Activated CD8-positive, alpha-beta memory T cell treated with anti-CD3 and anti-CD28 coated beads for 48 hours (primary cell): ENCODE measurements around the gene TMCC3.
"Not testable (repeated sequence)": the region's sequence is repeated elsewhere in the genome, so short reads cannot be mapped to it uniquely, and the experiment has no call there.

ENCODE experiments used
- DNase-seq, 3 experiments: peaks; one replicate each; pipeline ENCODE4 v3.0.0-alpha.2; 2020; ENCODE audit warnings: low read depth in 2 of 3, low spot score in 2 of 3

The TMCC3 gene

DNA sequence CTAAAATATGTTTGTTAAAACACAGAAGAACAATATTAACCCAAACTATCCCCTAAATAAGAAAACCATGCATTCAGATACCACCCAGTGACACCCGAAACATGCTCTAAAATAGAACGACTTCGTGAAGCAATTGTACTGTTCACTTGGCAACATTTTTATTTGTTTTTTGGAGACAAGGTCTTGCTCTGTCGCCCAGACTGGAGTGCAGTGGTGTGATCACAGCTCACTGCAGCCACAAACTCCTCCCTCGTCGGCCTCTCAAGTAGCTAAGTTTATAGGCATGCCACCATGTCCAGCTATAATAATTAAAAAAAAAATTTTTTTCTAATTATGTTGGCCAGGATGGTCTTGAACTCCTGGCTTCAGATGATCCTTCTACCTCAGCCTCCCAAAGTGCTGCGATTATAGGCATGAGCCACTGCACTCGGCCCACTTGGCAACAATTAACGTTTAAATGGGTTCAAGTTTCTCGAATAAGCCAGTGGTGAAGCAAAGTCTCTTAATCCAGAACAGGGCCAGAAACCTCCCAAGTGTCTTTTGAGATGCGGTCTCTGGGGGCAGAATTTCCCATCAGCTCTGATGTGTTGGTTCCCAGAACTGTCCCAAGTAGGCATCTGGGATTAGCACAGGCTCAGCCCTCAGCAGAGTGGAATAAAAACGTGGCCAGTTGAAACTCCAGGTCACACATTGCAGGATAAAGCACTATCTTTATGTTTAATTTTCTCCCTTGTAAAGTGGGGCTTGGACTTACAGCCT is 74.5 kb downstream of the TMCC3 start:
- no peak for DNase-seq

DNA sequence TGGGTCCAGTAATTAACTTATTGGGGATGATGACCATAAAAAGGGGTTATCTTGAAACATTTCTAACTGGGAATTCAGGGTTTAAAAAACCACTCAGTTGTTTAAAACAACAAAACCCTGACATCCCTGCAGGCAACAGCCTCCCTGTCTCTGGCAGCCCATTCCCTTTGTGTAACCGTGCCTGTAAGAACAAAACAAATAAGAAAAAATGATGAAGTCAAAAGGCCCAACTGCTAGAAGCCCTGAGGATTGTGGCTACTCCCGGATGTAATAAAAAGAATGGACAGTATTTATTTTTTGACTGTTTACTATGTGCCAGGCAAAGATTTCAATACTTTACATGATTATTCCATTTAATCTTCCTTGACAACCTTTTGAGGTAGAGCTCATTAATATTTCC is 75.3 kb downstream of the TMCC3 start:
- DNase-seq: no peak

DNA sequence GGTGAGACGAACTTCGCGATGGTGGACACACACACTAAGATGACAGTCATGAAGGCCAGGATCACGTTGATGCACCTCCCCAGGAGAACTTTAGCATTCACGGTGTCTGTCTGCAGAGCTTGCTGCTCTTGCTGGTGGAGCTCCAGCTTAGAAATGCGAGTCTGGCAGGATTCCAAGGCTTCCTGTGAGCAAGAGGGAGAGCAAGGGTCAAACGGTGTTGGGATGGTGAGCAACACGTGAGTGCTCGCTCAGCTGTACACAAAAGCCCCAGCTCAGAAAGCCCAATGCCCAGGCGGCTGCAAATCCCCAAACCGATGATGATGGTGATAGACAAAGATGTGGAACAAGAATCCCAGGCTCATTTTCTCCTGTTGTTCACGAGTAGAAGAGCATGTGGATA is 78.8 kb downstream of the TMCC3 start:
- no peak for DNase-seq

DNA sequence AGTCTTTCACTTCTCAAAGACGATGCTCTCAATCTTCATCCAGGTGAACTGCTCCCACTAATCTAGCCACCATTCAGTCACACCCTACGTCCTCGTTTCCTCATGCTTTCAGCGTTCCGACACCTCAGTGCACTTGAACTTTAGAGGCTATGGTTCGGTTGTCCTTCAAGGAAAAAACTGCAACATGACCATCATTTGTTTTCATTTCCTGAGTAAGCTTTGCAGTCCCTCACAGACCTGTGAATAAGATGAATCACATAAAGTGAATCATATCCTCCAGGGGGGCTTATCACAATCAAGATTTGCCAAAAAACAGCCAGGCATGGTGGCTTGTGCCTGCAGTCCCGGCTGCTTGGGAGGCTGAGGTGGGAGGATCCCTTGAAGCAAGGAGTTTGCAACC is 80.2 kb downstream of the TMCC3 start:
- no peak for DNase-seq

DNA sequence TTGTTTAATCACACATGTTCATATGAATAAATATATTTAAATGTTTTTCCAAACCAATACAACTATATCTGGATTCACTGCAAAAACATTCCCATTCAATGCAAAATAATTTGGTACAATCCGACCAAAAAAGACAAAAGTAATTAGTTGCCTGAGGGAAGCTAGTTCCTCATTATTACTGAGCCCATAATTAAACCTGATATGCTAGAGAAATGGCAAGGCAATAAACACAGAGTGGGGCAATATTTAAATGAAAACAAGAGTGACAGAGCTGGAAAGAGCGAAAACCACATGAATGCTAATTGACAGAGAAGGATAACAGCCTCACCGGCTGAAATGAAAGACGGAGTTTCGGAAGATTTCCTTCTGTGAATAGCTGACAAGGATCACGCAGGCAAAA is 82.6 kb downstream of the TMCC3 start:
- no peak for DNase-seq

DNA sequence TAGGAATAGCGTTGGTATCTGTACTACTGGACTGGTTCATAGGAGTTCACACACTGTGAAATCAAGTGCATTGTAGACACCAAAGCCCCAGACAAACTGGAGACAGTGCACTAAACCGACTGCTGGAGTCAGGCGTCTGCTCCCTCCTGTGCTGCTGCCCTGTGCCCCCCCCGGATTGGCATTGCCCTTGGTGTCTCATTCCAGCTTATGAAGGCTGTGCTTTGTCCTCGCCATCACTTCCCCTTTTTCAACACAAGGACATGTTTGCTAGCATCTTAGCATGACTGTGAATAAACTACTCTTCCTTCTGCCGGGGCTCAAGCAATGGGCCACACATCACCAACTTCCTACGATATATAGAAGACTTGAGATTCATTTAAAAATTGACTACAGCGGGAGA is 84.0 kb downstream of the TMCC3 start:
- no peak for DNase-seq

DNA sequence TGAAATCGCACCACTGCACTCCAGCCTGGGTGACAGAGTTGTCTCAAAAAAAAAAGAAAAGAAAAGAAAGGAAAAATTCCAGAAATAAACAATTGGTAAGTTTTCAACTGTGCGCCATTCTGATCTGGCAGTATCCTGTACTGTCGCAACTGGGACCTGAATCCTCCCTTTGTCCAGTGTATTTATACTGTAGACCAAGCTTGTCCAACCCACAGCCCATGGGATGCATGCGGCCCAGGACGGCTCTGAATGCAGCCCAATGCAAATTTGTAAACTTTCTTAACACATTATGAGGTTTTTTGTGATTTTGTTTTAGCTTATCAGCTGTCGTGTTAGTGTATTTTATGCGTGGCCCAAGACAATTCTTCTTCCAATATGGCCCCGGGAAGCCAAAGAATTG is 84.7 kb downstream of the TMCC3 start:
- DNase-seq: no peak

DNA sequence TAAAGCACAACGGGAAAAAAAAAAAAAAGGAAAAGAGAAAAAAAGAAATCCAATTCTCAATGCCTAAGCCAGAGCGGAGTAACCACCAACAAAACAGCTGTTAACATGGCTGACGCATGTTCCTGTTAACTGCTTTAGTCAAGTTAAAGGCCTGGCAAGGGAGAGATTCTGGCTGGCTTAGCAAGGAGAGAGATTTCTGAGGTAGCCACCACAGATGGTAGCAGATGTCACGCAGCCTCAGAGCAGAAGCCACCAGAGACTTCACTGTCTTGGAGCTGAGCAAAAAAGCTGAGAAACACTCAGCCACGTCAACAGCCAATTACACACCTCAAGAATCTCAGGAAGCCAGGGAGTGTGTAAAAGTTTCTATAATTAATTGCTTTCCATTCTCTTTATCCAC is 87.1 kb downstream of the TMCC3 start:
- DNase-seq: no peak

DNA sequence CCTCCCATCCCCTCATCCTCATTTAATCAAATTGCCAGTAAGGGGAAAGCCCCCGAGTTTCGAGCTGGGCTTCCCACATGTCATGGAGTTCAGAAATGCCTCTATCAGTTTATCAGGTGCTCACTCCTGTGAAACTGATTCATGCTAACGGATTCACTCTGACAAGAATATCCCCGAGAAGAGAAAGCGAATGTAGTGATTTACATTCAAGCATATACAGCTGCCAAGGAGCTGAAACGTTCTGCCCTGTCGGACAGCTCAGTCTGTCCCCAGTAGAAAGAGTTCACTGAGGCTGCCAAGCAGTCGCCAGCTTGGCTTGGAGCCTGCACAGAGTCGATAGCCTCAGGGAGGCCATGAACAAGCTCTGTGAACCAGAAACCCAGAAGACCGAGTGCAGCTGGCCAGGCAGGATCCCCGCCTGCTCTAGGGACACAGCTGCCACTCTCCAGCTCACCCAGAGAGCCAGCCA is 88.4 kb downstream of the TMCC3 start:
- no peak for DNase-seq

DNA sequence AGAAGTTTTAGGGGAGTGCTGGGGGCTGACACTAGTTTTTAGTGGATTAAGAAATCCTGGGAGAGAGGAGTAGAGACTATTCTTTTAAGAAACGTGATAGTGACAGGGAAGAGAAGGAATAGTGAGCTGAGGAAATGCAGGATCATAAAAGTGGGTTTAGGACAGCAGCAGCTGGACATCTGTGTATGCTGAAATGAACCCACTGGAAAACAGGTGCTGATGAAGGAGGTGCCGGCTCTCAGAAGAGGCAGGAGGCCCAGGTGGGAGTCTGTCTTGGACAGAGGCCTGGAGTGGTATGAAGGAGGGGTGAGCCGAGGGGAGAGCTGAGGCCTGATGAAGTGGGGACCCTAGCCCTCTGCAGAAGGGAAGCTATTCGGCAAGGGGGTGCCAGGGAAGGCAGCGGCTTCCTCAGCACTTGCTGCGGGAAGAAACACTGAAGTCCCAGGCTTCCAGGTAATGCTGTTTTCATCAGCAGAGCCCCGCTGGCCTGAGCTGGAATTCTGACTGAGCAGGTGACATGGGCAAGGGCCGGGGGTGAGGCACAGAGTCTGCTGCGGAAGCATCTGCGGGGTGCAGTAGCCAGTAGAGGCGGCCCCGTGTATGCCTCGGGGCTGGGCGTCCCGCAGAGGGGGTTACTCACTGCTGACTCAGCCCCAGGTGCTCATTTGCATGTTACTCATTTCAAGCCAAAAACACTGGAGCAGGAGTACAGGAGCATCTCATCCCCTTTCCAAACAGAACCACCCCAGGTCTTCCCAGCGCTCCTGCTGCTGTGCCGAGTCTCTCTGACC is 89.7 kb downstream of the TMCC3 start:
- DNase-seq: no peak

DNA sequence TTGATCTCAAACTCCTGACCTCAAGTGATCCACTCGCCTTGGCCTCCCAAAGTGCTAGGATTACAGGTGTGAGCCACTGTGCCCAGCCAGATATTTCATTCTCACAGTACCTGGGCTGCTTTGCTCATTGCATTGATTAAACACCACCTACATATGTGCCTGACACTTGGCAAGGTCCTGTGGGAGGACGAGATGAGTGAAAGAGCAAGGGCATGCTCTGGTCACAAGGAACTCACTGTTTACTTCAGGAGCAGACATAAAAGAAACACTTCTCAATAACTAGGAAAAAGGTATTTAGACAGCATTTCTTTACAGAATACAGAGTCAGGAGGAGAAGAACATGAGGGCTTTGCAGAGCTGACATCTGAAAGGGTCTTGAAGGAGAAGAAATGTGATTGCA is 91.7 kb downstream of the TMCC3 start:
- no peak for DNase-seq

DNA sequence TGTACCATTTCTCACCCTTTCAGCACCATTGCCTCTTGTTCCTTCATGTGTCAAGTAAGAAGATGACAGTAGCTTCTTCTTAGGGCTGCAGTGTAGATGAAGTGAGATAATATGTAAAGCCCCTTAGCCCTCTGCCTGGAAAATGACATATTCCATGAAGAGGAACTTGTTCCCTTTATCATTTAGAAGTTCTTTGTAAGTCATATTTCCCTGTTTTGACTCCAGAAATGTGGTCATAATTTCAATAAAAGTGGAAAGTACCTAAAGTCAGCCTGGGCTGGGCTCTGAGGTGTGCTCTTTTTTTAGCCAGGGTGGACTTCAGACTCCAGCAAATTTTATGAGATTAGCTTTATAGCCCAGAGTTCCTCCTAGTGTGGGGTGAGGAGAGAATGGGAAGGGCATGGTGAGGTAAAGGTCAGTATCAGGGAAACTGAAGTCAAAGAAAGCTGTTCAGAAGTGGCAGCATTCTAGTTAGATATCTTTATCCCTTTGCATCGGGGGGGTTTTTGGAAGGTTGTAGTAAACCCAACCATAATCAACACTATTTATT is 92.5 kb downstream of the TMCC3 start:
- no peak for DNase-seq

DNA sequence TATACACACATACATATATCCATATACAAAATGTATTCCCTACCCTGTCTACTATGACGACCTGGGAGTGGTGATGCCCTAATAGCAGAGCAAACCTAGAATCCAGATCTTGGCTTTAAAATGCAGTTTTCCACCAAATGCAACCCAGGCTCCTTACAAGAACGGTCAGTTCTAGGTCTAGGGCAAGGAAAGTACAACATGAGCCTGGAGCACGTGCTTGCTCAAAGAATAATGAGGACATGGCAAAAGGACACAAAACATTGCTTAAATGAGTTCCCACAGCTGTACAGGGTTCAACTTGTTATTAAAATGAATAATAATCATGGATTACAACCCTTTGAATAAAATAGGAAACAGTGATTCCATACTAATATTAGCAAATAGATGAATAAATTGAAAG is 94.7 kb downstream of the TMCC3 start:
- no peak for DNase-seq

DNA sequence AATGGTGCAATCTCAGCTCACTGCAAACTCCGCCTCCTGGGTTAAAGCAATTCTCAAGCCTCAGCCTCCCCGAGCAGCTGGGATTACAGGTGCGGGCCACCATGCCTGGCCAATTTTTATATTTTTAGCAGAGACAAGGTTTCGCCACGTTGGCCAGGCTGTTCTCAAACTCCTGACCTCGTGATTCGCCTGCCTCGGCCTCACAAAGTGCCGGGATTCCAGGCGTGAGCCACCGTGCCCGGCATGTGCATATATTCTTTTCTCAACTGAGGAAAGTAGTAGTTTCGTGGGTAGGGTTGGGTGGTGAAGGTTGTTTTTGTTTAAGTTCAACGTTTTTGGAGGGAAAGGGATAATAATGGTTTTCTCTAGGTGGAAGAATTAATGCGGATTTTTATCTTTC is 96.5 kb downstream of the TMCC3 start:
- DNase-seq: no peak

DNA sequence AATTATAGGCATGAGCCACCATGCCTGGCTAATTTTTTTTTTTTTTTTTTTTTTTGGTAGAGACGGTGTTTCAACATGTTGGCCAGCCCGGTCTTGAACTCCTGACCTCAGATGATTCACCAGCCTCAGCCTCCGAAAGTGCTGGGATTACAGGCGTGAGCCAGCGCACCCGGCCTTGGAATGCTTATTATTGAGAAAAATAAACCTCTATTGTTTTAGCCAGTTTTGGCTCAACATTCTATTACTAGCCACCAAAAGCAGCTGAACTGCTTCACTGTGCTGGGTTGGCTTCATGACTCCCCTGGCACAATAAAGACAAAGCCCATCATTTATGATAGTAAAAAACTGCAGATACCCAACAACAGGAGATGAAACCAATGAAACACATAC is 97.2 kb downstream of the TMCC3 start:
- no peak for DNase-seq

DNA sequence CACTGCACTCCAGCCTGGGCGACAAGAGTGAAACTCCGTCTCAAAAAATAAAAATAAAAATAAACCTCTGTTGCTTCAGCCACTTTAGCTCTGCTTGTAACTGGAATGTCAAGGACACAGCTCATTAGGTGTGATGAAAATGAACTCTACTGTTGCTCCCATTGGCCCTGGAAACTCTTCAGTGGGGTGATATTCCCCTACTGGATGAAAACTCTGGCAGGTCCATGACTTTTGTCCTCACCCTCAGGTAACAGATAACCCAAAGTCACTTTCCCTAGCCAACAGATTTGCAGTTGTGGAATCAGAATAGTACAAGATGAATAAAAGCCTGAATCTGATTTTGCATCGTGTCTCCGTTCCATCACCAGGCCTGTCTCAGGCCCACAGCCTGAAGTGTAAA is 98.5 kb downstream of the TMCC3 start:
- DNase-seq: no peak

DNA sequence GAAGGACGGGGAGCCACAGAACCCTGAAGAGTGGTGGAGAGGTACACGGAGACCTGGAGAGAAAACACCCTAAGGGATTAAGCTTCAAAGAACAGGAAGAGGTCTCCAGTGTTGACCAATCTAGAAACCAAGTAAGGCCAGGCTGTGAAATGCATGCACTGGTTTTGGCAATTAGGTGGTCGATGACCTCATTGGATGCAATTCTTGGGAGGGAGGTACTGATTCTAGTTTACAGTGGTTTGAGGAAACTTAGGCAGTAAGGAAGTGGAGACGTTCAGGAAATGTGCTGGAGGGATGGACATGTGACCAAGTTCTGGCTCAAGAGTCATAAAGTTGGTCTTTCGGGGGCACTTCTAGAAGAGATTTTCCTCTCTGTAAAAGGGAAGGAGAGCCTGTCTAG is 99.4 kb downstream of the TMCC3 start:
- DNase-seq: no peak

DNA sequence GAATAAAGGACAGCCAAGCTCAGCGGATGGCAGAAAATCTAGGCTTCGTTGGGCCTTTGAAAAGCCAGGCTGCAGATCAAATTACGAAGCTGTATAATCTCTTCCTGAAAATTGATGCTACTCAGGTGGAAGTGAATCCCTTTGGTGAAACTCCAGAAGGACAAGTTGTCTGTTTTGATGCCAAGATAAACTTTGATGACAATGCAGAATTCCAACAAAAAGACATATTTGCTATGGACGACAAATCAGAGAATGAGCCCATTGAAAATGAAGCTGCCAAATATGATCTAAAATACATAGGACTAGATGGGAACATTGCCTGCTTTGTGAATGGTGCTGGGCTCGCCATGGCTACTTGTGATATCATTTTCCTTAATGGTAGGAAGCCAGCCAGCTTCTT is 101.5 kb downstream of the TMCC3 start:
- not testable (repeated sequence) for DNase-seq

DNA sequence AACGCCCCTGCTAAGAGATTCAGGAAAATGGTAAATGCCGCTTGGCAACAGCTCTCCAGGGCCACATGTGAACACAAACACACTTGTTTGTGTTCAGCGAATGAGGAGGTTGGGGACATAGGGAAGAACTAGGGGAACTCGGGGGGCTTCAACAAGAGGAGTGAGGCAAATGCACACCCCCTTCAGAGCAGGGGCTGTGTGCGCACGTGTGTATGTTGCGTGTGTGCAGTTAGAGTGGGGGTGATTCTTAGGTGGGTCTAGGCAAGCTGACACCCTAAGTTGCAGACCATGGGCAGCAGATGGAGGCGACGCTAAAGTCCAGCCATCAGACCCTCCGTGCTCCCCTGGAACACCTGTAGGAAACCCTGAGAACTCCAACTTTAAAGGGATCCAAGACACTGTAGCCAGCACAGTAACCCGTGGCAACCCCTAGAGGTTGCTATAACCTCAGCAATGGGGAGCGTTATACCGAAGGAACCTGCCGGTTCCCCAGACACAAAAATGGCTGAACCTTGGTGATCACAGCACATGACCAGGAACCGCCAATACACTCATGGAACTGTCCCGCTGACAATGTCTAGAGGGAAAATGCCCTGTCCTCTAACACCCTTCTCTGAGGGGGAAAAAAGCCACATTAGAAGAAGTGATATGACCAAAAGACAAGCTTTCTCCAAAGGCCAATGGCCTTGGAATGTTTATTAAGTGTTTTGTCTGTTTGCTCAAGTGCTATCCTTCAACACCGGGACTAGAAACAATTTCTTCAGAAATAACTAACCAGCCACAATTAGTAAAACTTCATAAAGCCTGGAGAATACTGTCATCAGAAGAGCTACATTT is 104.2 kb downstream of the TMCC3 start:
- DNase-seq: no peak

DNA sequence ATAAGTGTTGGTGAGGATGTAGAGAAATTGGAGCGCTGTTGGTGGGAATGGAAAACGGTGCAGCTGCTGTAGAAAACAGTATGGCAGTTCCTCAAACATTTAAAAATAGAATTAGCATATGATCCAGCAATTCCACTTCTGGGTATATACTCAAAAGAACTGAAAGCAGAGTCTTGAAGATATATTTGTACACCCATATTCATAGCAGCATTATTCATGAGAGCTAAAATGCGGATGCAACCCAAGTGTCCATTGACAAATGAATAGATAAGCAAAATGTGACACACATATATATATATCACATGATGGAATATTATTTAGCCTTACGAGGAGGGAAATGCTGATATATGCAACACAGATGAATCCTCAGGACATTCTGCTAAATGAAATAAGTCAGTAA is 106.0 kb downstream of the TMCC3 start:
- DNase-seq: no peak

DNA sequence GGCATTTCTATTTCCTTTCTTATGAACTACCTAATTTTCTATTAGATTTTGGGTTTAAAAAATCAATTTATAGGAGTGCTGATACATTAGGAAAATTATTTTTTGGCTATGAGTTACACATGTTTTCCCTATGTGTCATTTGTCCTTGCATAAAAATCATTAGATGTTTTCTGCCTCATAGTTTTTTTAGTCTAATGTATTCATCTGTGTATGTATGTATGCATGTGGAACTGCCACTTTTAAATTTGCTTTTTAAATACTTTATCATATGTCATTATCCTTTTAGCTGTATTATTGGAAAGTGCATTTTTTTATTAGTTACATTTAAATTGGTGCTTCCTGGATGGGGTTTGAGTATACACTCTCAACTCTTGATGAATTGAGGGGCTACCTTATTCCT is 112.0 kb downstream of the TMCC3 start:
- no peak for DNase-seq
